Astrocyte (in vitro differentiated cells and primary cell): ENCODE results near the gene FOXR2. TPM values are rescaled to one million over a fixed set of nuclear protein-coding genes. Genes with fewer than 3 reads are reported as not detected.

Experiments
- DNase-seq: peaks from one replicate; pipeline ENCODE4 v3.0.0-alpha.2; 2010; ENCODE audit warnings: low read depth
- FAIRE-seq: peaks from 2 replicates; lab custom pipeline; 2011; peaks lifted over from hg19 to GRCh38; lab: Jason Lieb, UNC
- H2AFZ ChIP-seq: 2 replicates; pipeline ENCODE4 v1.6.0; 2012; ENCODE audit warnings: low read depth, low read length, inconsistent platforms
- H3K27ac ChIP-seq: 2 replicates; pipeline ENCODE4 v1.5.1; 2011; ENCODE audit warnings: low read depth, low read length, inconsistent platforms
- H3K27me3 ChIP-seq: 2 replicates; pipeline ENCODE4 v1.6.0; 2011; ENCODE audit warnings: low read length, inconsistent platforms; ENCODE audit not compliant: insufficient read depth
- H3K36me3 ChIP-seq: 2 replicates; pipeline ENCODE4 v1.5.1; 2011; ENCODE audit warnings: low read length, inconsistent platforms; ENCODE audit not compliant: insufficient read depth
- H3K4me1 ChIP-seq: 2 replicates; pipeline ENCODE4 v1.5.1; 2011; ENCODE audit warnings: low read length, inconsistent platforms; ENCODE audit not compliant: insufficient read depth
- H3K4me2 ChIP-seq: 2 replicates; pipeline ENCODE4 v1.6.0; 2012; ENCODE audit warnings: low read length, inconsistent platforms
- H3K4me3 ChIP-seq: 2 replicates; pipeline ENCODE4 v1.5.1; 2011; ENCODE audit warnings: low read depth, mild to moderate bottlenecking, low read length, inconsistent platforms; ENCODE audit not compliant: insufficient read depth
- H3K79me2 ChIP-seq: 2 replicates; pipeline ENCODE4 v1.6.0; 2012; ENCODE audit warnings: mild to moderate bottlenecking, low read length, inconsistent platforms; ENCODE audit not compliant: insufficient read depth
- H3K9ac ChIP-seq: 2 replicates; pipeline ENCODE4 v1.6.0; 2012; ENCODE audit warnings: mild to moderate bottlenecking, low read length, inconsistent platforms
- H3K9me3 ChIP-seq: 2 replicates; pipeline ENCODE4 v1.5.1; 2012; ENCODE audit warnings: low read depth, mild to moderate bottlenecking, low read length, inconsistent platforms; ENCODE audit not compliant: insufficient read depth
- H4K20me1 ChIP-seq: 2 replicates; pipeline ENCODE4 v1.6.0; 2012; ENCODE audit warnings: low read length, inconsistent platforms; ENCODE audit not compliant: insufficient read depth
- H3K27ac Mint-ChIP-seq: one replicate; pipeline ENCODE4 v1.8.0; 2021; ENCODE audit warnings: mild to moderate bottlenecking, mixed read lengths; ENCODE audit not compliant: unreplicated experiment
- H3K27me3 Mint-ChIP-seq: one replicate; pipeline ENCODE4 v1.8.0; 2021; ENCODE audit warnings: low read depth, mixed read lengths; ENCODE audit not compliant: unreplicated experiment
- H3K36me3 Mint-ChIP-seq: one replicate; pipeline ENCODE4 v1.8.0; 2021; ENCODE audit warnings: low read depth, mixed read lengths; ENCODE audit not compliant: unreplicated experiment
- H3K4me1 Mint-ChIP-seq: one replicate; pipeline ENCODE4 v1.8.0; 2021; ENCODE audit warnings: low read depth, mixed read lengths; ENCODE audit not compliant: unreplicated experiment
- H3K4me3 Mint-ChIP-seq: one replicate; pipeline ENCODE4 v1.8.0; 2021; ENCODE audit warnings: mild to moderate bottlenecking, moderate library complexity, mixed read lengths; ENCODE audit not compliant: unreplicated experiment
- H3K9me3 Mint-ChIP-seq: one replicate; pipeline ENCODE4 v1.8.0; 2021; ENCODE audit warnings: mild to moderate bottlenecking, mixed read lengths; ENCODE audit not compliant: unreplicated experiment
- CTCF ChIP-seq: IDR thresholded peaks from 2 replicates; pipeline ENCODE4 v1.5.1; 2011; ENCODE audit warnings: low read depth, mild to moderate bottlenecking, inconsistent platforms, low read length, moderate library complexity; ENCODE audit not compliant: insufficient read depth
- EZH2 ChIP-seq: IDR thresholded peaks from 2 replicates; pipeline ENCODE4 v1.6.1; 2012; ENCODE audit warnings: mild to moderate bottlenecking, low read length, inconsistent platforms; ENCODE audit not compliant: insufficient read depth
- total RNA-seq: library from RNA; stranded (reverse); gene quantifications from 2 replicates; pipeline ENCODE4 v1.2.1, GENCODE V29; 2021

FOXR2 gene
- total RNA-seq, 1 donor from 2014 or later: not detected

- no peak overlapping the region for H3K4me3 ChIP-seq
- peaks cover 4% of the 10 kb centered on the region for H3K9me3 Mint-ChIP-seq
- H3K9ac ChIP-seq: no peak overlapping the region
- DNase-seq: no peak
- no peak overlapping the region for H3K27ac Mint-ChIP-seq
- no peaks in the 10 kb centered on the region for H3K27me3 Mint-ChIP-seq
- no peaks in the 10 kb centered on the region for H3K79me2 ChIP-seq
- H3K27ac ChIP-seq: no peak overlapping the region
- no peaks in the 10 kb centered on the region for H3K36me3 Mint-ChIP-seq
- H3K4me3 Mint-ChIP-seq: no peak overlapping the region
- H3K4me1 Mint-ChIP-seq: no peaks in the 10 kb centered on the region
- H3K27me3 ChIP-seq: no peaks in the 10 kb centered on the region
- no peaks in the 10 kb centered on the region for H4K20me1 ChIP-seq
- H2AFZ ChIP-seq: no peak overlapping the region
- no peaks in the 10 kb centered on the region for H3K36me3 ChIP-seq
- TF ChIP-seq EZH2 (no peak), CTCF (no peak)
- H3K4me2 ChIP-seq: no peak overlapping the region
- no peak for FAIRE-seq
- H3K9me3 ChIP-seq: no peaks in the 10 kb centered on the region
- H3K4me1 ChIP-seq: no peaks in the 10 kb centered on the region
Measured at GRCh38 chrX:55619547-55619946, 3.7 kb upstream of the FOXR2 start.

- H3K27ac Mint-ChIP-seq: no peak overlapping the region
- H3K9me3 Mint-ChIP-seq: no peaks in the 10 kb centered on the region
Measured at GRCh38 chrX:55624403-55624802, 1.2 kb downstream of the FOXR2 start.

More at GRCh38 chrX:55624403-55624802, 1.2 kb downstream of the FOXR2 start:
- Histone ChIP-seq H3K4me1 (no peaks in the 10 kb centered on the region), H3K4me3 (no peak overlapping the region), H3K9me3 (no peaks in the 10 kb centered on the region), H3K9ac (no peak overlapping the region), H3K36me3 (no peaks in the 10 kb centered on the region), H2AFZ (no peak overlapping the region), H3K27ac (no peak overlapping the region), H3K4me2 (no peak overlapping the region), H3K79me2 (no peaks in the 10 kb centered on the region), H3K27me3 (no peaks in the 10 kb centered on the region), H4K20me1 (no peaks in the 10 kb centered on the region)
- FAIRE-seq: no peak
- no peaks in the 10 kb centered on the region for H3K4me1 Mint-ChIP-seq
- no peaks in the 10 kb centered on the region for H3K27me3 Mint-ChIP-seq
- H3K36me3 Mint-ChIP-seq: no peaks in the 10 kb centered on the region
- TF ChIP-seq CTCF: no peak
- no peak for TF ChIP-seq EZH2
- DNase-seq: no peak
- H3K4me3 Mint-ChIP-seq: no peak overlapping the region
